ENCODE data around the gene NOS1AP.
"Not testable (repeated sequence)": the region's sequence is repeated elsewhere in the genome, so short reads cannot be mapped to it uniquely, and the experiment has no call there.

The NOS1AP gene

DNA sequence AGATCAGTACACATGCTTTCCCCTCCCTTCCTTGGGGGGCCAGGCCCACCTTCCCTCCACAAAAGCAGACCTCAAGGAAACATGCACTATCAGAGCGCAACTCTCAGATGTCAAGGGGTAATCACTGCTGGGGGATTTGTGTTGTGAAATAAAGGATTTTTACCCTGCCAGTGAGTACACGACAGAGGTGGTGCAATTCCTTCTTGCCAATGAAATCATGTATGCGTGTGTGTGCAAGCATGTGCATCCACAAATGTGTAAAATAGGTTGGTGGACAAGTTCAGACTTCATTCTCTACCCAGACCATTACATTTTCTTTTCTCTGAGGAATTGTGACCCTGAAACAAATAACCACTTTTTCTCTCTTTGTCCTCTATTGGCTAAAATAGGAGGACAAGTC, 9.8 kb upstream of the NOS1AP start:
- 90% methylated on average over 3 of the region's 3 CpGs for WGBS
- Histone ChIP-seq H3K9ac (ENCODE audit: low read depth, low read length) (no peak overlapping the region), H3K27me3 (ENCODE audit: insufficient read depth, low read length) (no peaks in the 10 kb centered on the region), H3K36me3 (ENCODE audit: insufficient read depth, low read length) (no peaks in the 10 kb centered on the region), H3K4me3 (ENCODE audit: low read length) (no peak overlapping the region), H3K27ac (ENCODE audit: low read depth, low read length) (no peak overlapping the region), H3K4me1 (ENCODE audit: insufficient read depth, low read length) (peaks cover 5% of the 10 kb centered on the region; the same call in 1 of the 2 replicates), H3K9me3 (ENCODE audit: insufficient read depth, low read depth, low read length) (no peaks in the 10 kb centered on the region)

GRCh38 chr1:162060314-162060713, 9.2 kb upstream of the NOS1AP start:
- H3K9ac ChIP-seq (ENCODE audit: low read depth, low read length), result no peak overlapping the region
- H3K27me3 ChIP-seq (ENCODE audit: insufficient read depth, low read length), result no peaks in the 10 kb centered on the region
- H3K36me3 ChIP-seq (ENCODE audit: insufficient read depth, low read length), result no peaks in the 10 kb centered on the region
- WGBS, result 99% methylated on average over 1 of the region's 1 CpG
- H3K4me3 ChIP-seq (ENCODE audit: low read length), result no peak overlapping the region
- H3K27ac ChIP-seq (ENCODE audit: low read depth, low read length), result no peak overlapping the region
- peaks cover 10% of the 10 kb centered on the region; the same call in 1 of the 2 replicates for H3K4me1 ChIP-seq (ENCODE audit: insufficient read depth, low read length)
- no peaks in the 10 kb centered on the region for H3K9me3 ChIP-seq (ENCODE audit: insufficient read depth, low read depth, low read length)

DNA sequence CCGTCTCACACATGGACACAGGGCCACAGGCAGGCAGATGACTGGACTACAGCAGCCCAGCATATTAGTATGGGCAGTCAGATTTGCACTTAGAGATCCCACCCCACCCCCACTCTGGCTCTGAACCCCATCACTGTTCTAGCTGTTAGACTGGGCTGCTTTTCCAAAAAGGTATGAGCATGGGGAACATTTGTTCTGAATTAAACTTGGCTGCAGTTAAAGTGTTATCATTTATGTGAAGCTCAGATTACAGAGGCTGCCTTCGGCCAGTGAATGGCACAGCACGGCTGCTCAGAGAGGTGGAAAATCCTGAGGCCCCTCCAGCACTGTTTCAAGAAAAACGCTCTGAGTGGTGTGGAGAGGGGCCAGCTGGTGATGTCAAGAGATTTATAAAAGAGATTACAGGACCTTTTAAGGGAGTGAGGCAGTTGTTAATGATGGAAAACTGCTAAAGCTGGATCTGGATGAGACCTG, 6.9 kb upstream of the NOS1AP start:
- WGBS, result 69% methylated on average over 4 of the region's 4 CpGs
- H3K27ac ChIP-seq (ENCODE audit: low read depth, low read length), result no peak overlapping the region
- H3K27me3 ChIP-seq (ENCODE audit: insufficient read depth, low read length), result no peaks in the 10 kb centered on the region
- no peaks in the 10 kb centered on the region for H3K36me3 ChIP-seq (ENCODE audit: insufficient read depth, low read length)
- no peak overlapping the region for H3K4me3 ChIP-seq (ENCODE audit: low read length)
- H3K9me3 ChIP-seq (ENCODE audit: insufficient read depth, low read depth, low read length), result no peaks in the 10 kb centered on the region
- H3K9ac ChIP-seq (ENCODE audit: low read depth, low read length), result no peak overlapping the region
- H3K4me1 ChIP-seq (ENCODE audit: insufficient read depth, low read length), result peaks cover 14% of the 10 kb centered on the region; the same call in 1 of the 2 replicates

DNA sequence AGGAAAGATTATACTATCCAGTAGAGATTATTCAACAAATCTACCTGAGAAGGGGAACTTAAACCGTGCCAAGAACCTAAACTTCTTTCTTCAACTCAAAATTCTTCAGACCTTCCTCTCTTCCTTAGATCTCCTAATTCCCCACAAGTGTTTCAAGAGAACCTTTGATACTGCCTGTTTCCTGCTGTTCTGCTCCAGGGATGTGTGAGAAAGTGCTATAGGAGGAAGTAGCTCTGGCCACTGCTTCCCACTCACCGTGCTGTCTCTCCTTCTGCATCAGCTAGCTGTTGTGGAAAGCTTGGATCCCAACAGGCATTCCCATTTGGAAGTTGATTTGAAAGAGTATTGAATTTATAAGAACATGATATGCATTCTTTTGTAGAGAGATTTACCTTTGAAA, 4.5 kb upstream of the NOS1AP start:
- WGBS, result 62% methylated on average over 2 of the region's 2 CpGs
- Histone ChIP-seq H3K27me3 (ENCODE audit: insufficient read depth, low read length) (peaks cover 8% of the 10 kb centered on the region; the same call in 1 of the 2 replicates), H3K9me3 (ENCODE audit: insufficient read depth, low read depth, low read length) (no peaks in the 10 kb centered on the region), H3K9ac (ENCODE audit: low read depth, low read length) (no peak overlapping the region), H3K27ac (ENCODE audit: low read depth, low read length) (no peak overlapping the region), H3K36me3 (ENCODE audit: insufficient read depth, low read length) (no peaks in the 10 kb centered on the region), H3K4me1 (ENCODE audit: insufficient read depth, low read length) (peaks cover 22% of the 10 kb centered on the region; the same call in 1 of the 2 replicates), H3K4me3 (ENCODE audit: low read length) (no peak overlapping the region)

DNA sequence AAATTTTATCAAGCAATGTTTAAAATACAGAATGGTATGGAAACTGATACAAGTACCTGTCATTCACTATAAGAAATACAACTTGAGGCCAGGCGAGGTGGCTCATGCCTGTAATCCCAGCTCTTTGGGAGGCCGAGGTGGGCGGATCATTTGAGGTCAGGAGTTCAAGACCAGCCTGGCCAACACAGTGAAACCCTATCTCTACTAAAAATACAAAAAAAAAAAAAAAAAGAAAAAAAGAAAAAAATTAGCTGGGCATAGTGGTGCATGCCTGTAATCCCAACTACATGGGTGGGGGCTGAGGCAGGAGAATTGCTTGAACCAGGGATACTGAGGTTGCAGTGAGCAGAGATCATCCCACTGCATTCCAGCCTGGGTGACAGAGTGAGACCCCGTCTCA, 2.7 kb upstream of the NOS1AP start:
- not testable (repeated sequence) for H3K4me3 ChIP-seq (ENCODE audit: low read length); H3K36me3 ChIP-seq (ENCODE audit: insufficient read depth, low read length); H3K27me3 ChIP-seq (ENCODE audit: insufficient read depth, low read length); H3K9ac ChIP-seq (ENCODE audit: low read depth, low read length); H3K9me3 ChIP-seq (ENCODE audit: insufficient read depth, low read depth, low read length); H3K27ac ChIP-seq (ENCODE audit: low read depth, low read length)
- WGBS, result 89% methylated on average over 4 of the region's 4 CpGs
- H3K4me1 ChIP-seq (ENCODE audit: insufficient read depth, low read length), result peaks cover 31% of the 10 kb centered on the region

DNA sequence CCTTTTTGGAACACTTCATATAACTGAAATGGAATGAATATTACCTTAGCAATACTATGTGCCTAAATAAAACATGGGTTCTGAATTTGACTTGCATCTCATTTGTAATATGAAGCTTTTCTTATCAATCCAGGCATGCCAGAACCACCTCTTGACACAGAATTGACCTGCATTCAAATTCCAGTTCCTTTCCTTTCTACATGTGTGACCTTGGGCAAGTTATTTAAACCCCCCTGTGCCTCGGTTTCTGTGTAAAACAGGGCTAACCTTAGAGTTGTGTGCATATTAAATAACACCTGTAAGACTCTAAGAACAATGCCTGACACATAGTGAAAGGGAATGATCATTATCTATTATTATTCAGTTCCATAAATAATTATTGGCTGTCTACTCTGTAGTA, 2.0 kb upstream of the NOS1AP start:
- Histone ChIP-seq H3K4me3 (ENCODE audit: low read length) (no peak overlapping the region), H3K27ac (ENCODE audit: low read depth, low read length) (no peak overlapping the region), H3K9ac (ENCODE audit: low read depth, low read length) (no peak overlapping the region), H3K9me3 (ENCODE audit: insufficient read depth, low read depth, low read length) (no peaks in the 10 kb centered on the region), H3K36me3 (ENCODE audit: insufficient read depth, low read length) (no peaks in the 10 kb centered on the region), H3K27me3 (ENCODE audit: insufficient read depth, low read length) (peaks cover 8% of the 10 kb centered on the region), H3K4me1 (ENCODE audit: insufficient read depth, low read length) (peaks cover 36% of the 10 kb centered on the region)
- WGBS, result no CpG with 5 or more reads among the region's 1 CpG

GRCh38 chr1:162068301-162068700, 1.2 kb upstream of the NOS1AP start:
- Histone ChIP-seq H3K4me1 (ENCODE audit: insufficient read depth, low read length) (peaks cover 36% of the 10 kb centered on the region), H3K27ac (ENCODE audit: low read depth, low read length) (no peak overlapping the region), H3K36me3 (ENCODE audit: insufficient read depth, low read length) (no peaks in the 10 kb centered on the region), H3K9me3 (ENCODE audit: insufficient read depth, low read depth, low read length) (no peaks in the 10 kb centered on the region), H3K27me3 (ENCODE audit: insufficient read depth, low read length) (peaks cover 8% of the 10 kb centered on the region), H3K4me3 (ENCODE audit: low read length) (no peak overlapping the region), H3K9ac (ENCODE audit: low read depth, low read length) (no peak overlapping the region)
- 91% methylated on average over 4 of the region's 4 CpGs for WGBS

DNA sequence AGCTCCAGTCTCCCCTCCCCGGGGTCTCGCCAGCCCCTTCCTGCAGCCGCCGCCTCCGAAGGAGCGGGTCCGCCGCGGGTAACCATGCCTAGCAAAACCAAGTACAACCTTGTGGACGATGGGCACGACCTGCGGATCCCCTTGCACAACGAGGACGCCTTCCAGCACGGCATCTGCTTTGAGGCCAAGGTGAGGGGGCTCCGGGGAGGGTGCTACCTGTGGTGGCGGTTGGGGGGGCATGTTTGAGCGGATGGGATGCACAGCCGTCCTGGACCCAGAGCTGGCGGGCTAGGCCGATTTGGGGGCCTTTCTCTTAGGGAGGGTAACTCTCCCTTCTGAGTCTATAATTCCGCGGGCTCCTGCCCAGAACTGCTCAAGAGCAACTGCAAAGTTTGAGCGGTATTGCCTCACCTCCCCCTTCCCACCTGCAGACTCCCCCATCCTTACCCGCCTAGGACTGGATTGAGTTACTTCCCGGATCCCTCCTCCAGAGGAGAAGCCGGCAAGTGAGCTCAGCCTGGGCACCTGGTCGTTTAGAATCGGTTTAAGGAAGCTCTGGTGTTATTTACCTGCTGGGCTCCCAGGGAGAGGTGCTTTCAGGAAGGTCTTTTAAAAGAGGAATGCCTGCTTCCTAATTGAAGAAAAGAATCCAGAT, 730 bp downstream of the NOS1AP start:
- Histone ChIP-seq H3K27ac (ENCODE audit: low read depth, low read length) (peak overlapping the region; percentile 10; the same call in 1 of the 2 replicates), H3K4me1 (ENCODE audit: insufficient read depth, low read length) (peaks cover 37% of the 10 kb centered on the region), H3K27me3 (ENCODE audit: insufficient read depth, low read length) (peaks cover 8% of the 10 kb centered on the region), H3K9me3 (ENCODE audit: insufficient read depth, low read depth, low read length) (no peaks in the 10 kb centered on the region), H3K36me3 (ENCODE audit: insufficient read depth, low read length) (0 out of 2 replicates have a peak, but pooled peaks cover 3% of the 10 kb centered on the region), H3K4me3 (ENCODE audit: low read length) (peak overlapping the region; percentile 89), H3K9ac (ENCODE audit: low read depth, low read length) (peak overlapping the region; percentile 71)
- WGBS, result under 1% methylated on average over 29 of the region's 29 CpGs

- H3K9me3 ChIP-seq (ENCODE audit: insufficient read depth, low read depth, low read length), result no peaks in the 10 kb centered on the region
- H3K4me3 ChIP-seq (ENCODE audit: low read length), result peak overlapping the region; percentile 89
- 0 out of 2 replicates have a peak, but pooled peaks cover 3% of the 10 kb centered on the region for H3K36me3 ChIP-seq (ENCODE audit: insufficient read depth, low read length)
- H3K27me3 ChIP-seq (ENCODE audit: insufficient read depth, low read length), result peaks cover 8% of the 10 kb centered on the region
- WGBS, result 9% methylated on average over 7 of the region's 7 CpGs
- peaks cover 33% of the 10 kb centered on the region for H3K4me1 ChIP-seq (ENCODE audit: insufficient read depth, low read length)
- H3K27ac ChIP-seq (ENCODE audit: low read depth, low read length), result peak overlapping the region; percentile 5; the same call in 1 of the 2 replicates
- peak overlapping the region; percentile 71; the same call in 1 of the 2 replicates for H3K9ac ChIP-seq (ENCODE audit: low read depth, low read length)
Observed at GRCh38 chr1:162070825-162071224, 1.3 kb downstream of the NOS1AP start.

- Histone ChIP-seq H3K9me3 (ENCODE audit: insufficient read depth, low read depth, low read length) (no peaks in the 10 kb centered on the region), H3K27me3 (ENCODE audit: insufficient read depth, low read length) (peaks cover 8% of the 10 kb centered on the region), H3K4me1 (ENCODE audit: insufficient read depth, low read length) (peaks cover 35% of the 10 kb centered on the region), H3K4me3 (ENCODE audit: low read length) (no peak overlapping the region), H3K9ac (ENCODE audit: low read depth, low read length) (no peak overlapping the region), H3K36me3 (ENCODE audit: insufficient read depth, low read length) (0 out of 2 replicates have a peak, but pooled peaks cover 3% of the 10 kb centered on the region), H3K27ac (ENCODE audit: low read depth, low read length) (no peak overlapping the region)
- 89% methylated on average over 3 of the region's 3 CpGs for WGBS
Observed at GRCh38 chr1:162072740-162073139, 3.2 kb downstream of the NOS1AP start.

DNA sequence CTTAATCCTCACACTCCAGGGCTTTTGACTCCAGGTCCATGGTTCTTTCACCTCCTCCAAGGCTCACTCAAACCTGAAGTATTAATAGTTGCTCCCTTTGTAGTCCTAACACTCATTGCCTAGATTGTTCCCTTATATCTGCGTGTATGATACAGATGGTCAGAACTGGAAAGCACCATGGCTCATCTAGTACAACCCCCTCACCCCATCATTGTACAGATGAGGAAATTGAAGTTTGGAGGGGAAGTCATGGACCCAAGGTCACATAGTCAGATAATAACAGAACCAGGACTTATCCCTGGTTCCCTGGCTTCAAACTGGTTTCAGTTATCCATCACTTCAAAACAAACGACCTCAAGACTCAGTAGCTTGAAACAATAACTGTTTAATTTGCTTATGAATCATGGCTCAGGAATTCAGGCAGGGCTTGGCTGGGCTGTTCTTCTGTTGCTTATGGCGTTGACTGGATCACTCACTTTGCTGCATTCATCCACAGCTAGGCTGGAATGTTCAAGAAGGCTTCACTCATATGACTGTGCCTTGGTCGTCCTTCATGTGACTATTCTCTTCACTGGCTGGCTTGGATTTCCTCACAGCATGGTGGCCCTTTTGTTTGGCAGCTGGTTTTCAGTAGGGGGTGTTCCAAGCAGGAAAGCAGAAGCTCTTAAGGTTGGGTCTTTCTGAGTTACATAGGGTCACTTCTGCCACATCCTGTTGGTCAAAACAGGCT, 5.0 kb downstream of the NOS1AP start:
- Histone ChIP-seq H3K27me3 (ENCODE audit: insufficient read depth, low read length) (no peaks in the 10 kb centered on the region; the same call in 1 of the 2 replicates), H3K27ac (ENCODE audit: low read depth, low read length) (no peak overlapping the region), H3K36me3 (ENCODE audit: insufficient read depth, low read length) (0 out of 2 replicates have a peak, but pooled peaks cover 3% of the 10 kb centered on the region), H3K9me3 (ENCODE audit: insufficient read depth, low read depth, low read length) (no peaks in the 10 kb centered on the region), H3K4me1 (ENCODE audit: insufficient read depth, low read length) (peaks cover 30% of the 10 kb centered on the region), H3K9ac (ENCODE audit: low read depth, low read length) (no peak overlapping the region), H3K4me3 (ENCODE audit: low read length) (no peak overlapping the region)
- 72% methylated on average over 4 of the region's 4 CpGs for WGBS

Measured in HUES64 (cell line).